Stimulated activated CD4-positive, alpha-beta T cell treated with anti-CD3 and anti-CD28 coated beads, Interleukin-12 subunit alpha, Interleukin-12 subunit beta, amount 100 ng/mL, for 4 hours (primary cell): ENCODE measurements around the gene KRTAP9-1.
"Not testable (repeated sequence)": the region's sequence is repeated elsewhere in the genome, so short reads cannot be mapped to it uniquely, and the experiment has no call there.

Experiments used
- DNase-seq: peaks from one replicate; pipeline ENCODE4 v3.0.0-alpha.2; 2020

Gene KRTAP9-1

GRCh38 chr17:41184480-41184961 is 5.2 kb upstream of the KRTAP9-1 start, which contains the start of gene KRTAP4-1:
TSS of gene KRTAP4-1 (minus strand) at chr17:41184911. CDS start at chr17:41184854, 57 bp downstream.
- no peak for DNase-seq

- no peak for DNase-seq
Observed at GRCh38 chr17:41185001-41185400, 4.7 kb upstream of the KRTAP9-1 start.

- no peak for DNase-seq
Observed at GRCh38 chr17:41186872-41187271, 2.8 kb upstream of the KRTAP9-1 start.

- no peak for DNase-seq
Observed at GRCh38 chr17:41190328-41190727, 641 bp downstream of the KRTAP9-1 start.

GRCh38 chr17:41196068-41196467 is 6.4 kb downstream of the KRTAP9-1 start:
- no peak for DNase-seq

GRCh38 chr17:41199421-41200078 is 9.9 kb downstream of the KRTAP9-1 start:
- no peak for DNase-seq

- DNase-seq: no peak
Observed at GRCh38 chr17:41211845-41212466, 22.3 kb downstream of the KRTAP9-1 start.

GRCh38 chr17:41212524-41213169 is 23.0 kb downstream of the KRTAP9-1 start:
- DNase-seq: no peak

- no peak for DNase-seq
Observed at GRCh38 chr17:41215681-41216080, 26.0 kb downstream of the KRTAP9-1 start.

GRCh38 chr17:41223821-41224220 is 34.1 kb downstream of the KRTAP9-1 start:
- no peak for DNase-seq

- no peak for DNase-seq
Observed at GRCh38 chr17:41226051-41226450, 36.4 kb downstream of the KRTAP9-1 start.

- not testable (repeated sequence) for DNase-seq
Observed at GRCh38 chr17:41226598-41227095, 37.0 kb downstream of the KRTAP9-1 start, which contains the start of gene KRTAP9-2. TSS of gene KRTAP9-2 (plus strand) at chr17:41226648. CDS start at chr17:41226655, 7 bp downstream.

GRCh38 chr17:41230094-41230493 is 40.4 kb downstream of the KRTAP9-1 start:
- DNase-seq: no peak

GRCh38 chr17:41231731-41232130 is 42.0 kb downstream of the KRTAP9-1 start:
- no peak for DNase-seq

GRCh38 chr17:41232399-41233105 is 42.9 kb downstream of the KRTAP9-1 start, which contains the start of gene KRTAP9-3:
TSS of gene KRTAP9-3 (plus strand) at chr17:41232449. CDS start at chr17:41232502, 53 bp downstream.
- not testable (repeated sequence) for DNase-seq

- DNase-seq: not testable (repeated sequence)
Observed at GRCh38 chr17:41237116-41237515, 47.4 kb downstream of the KRTAP9-1 start.

GRCh38 chr17:41237949-41238437 is 48.3 kb downstream of the KRTAP9-1 start, which contains the start of gene KRTAP9-8:
TSS of gene KRTAP9-8 (plus strand) at chr17:41237999. CDS start at chr17:41238052, 53 bp downstream.
- DNase-seq: not testable (repeated sequence)
